Ishikawa (cell line): ENCODE measurements around the gene RSRP1.

Experiments used
- CEBPB ChIP-seq: IDR thresholded peaks from 2 replicates; pipeline ENCODE4 v1.6.1; 2012
- CREB1 ChIP-seq: IDR thresholded peaks from 2 replicates; pipeline ENCODE4 v1.6.1; 2012; ENCODE audit warnings: low read depth
- EGR1 ChIP-seq: IDR thresholded peaks from 2 replicates; pipeline ENCODE4 v1.6.1; 2012
- EP300 ChIP-seq: IDR thresholded peaks from 2 replicates; pipeline ENCODE4 v1.6.1; 2012; ENCODE audit warnings: borderline replicate concordance
- FOXM1 ChIP-seq: IDR thresholded peaks from 2 replicates; pipeline ENCODE4 v1.6.1; 2012; ENCODE audit warnings: low read depth, borderline replicate concordance
- NFIC ChIP-seq: IDR thresholded peaks from 2 replicates; pipeline ENCODE4 v1.6.1; 2012
- RAD21 ChIP-seq: IDR thresholded peaks from 2 replicates; pipeline ENCODE4 v1.6.1; 2012; ENCODE audit warnings: low read depth
- REST ChIP-seq: IDR thresholded peaks from 2 replicates; pipeline ENCODE4 v1.6.1; 2012; ENCODE audit warnings: low read depth, mild to moderate bottlenecking
- TAF1 ChIP-seq: IDR thresholded peaks from 2 replicates; pipeline ENCODE4 v1.6.1; 2012; ENCODE audit warnings: low read depth, mild to moderate bottlenecking
- TCF12 ChIP-seq: IDR thresholded peaks from 2 replicates; pipeline ENCODE4 v1.6.1; 2012; ENCODE audit warnings: low read depth
- TEAD4 ChIP-seq: IDR thresholded peaks from 2 replicates; pipeline ENCODE4 v1.6.1; 2012
- YY1 ChIP-seq: IDR thresholded peaks from 2 replicates; pipeline ENCODE4 v1.6.1; 2012; ENCODE audit warnings: low read depth
- ZBTB7A ChIP-seq: IDR thresholded peaks from 2 replicates; pipeline ENCODE4 v1.6.1; 2012; ENCODE audit warnings: low read depth
- TF ChIP-seq, protein P1 (sequence below): IDR thresholded peaks from 2 replicates; pipeline ENCODE4 v1.6.1; 2012
- TF ChIP-seq, protein P2 (sequence below): IDR thresholded peaks from 2 replicates; pipeline ENCODE4 v1.6.1; 2012

Gene RSRP1

GRCh38 chr1:25199819-25200620 is 47.2 kb downstream of the RSRP1 start:
- TF ChIP-seq ZBTB7A: no peak
- no peak for TF ChIP-seq CEBPB
- TF ChIP-seq TEAD4: no peak
- TF ChIP-seq TCF12: no peak
- TF ChIP-seq RAD21: no peak
- no peak for TF ChIP-seq YY1
- TF ChIP-seq CREB1: no peak
- TF ChIP-seq NFIC: no peak
- TF ChIP-seq, protein P1, sequence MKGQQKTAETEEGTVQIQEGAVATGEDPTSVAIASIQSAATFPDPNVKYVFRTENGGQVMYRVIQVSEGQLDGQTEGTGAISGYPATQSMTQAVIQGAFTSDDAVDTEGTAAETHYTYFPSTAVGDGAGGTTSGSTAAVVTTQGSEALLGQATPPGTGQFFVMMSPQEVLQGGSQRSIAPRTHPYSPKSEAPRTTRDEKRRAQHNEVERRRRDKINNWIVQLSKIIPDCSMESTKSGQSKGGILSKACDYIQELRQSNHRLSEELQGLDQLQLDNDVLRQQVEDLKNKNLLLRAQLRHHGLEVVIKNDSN: no peak
- TF ChIP-seq TAF1: no peak
- TF ChIP-seq EP300: no peak
- TF ChIP-seq, protein P2, sequence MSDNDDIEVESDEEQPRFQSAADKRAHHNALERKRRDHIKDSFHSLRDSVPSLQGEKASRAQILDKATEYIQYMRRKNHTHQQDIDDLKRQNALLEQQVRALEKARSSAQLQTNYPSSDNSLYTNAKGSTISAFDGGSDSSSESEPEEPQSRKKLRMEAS: no peak
- no peak for TF ChIP-seq FOXM1
- no peak for TF ChIP-seq EGR1
- no peak for TF ChIP-seq REST

DNA sequence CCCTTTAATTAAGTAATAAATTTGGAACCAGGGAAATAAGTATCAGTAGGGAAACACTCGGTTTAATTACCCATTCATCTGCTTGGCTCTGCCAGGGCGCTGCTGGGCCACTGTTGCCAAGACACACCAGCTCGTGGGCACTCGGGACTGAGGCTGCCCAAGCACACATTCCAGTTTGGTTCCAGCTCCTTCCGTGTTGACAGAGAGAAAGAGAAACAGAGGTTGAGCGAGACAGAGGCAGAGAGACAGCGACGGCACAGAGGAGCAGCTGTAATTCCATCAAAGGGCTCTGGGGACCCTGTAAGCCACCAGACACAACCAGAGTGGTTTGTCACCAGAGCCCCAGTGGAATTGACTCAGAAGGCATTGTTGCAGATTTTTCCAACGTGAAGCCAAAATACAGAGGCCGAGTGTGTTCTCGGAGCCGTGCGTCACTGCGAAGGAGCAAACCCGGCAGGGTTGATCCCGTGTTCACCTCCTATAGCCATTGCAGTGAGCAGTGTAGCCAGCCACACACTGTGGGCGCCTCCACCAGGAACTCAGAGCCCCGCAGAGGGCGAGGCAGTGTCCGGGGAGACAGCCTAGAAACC is 48.5 kb downstream of the RSRP1 start:
- TF ChIP-seq YY1: no peak
- TF ChIP-seq CEBPB: no peak
- no peak for TF ChIP-seq TEAD4
- no peak for TF ChIP-seq FOXM1
- no peak for TF ChIP-seq RAD21
- no peak for TF ChIP-seq CREB1
- TF ChIP-seq, protein P2: no peak

DNA sequence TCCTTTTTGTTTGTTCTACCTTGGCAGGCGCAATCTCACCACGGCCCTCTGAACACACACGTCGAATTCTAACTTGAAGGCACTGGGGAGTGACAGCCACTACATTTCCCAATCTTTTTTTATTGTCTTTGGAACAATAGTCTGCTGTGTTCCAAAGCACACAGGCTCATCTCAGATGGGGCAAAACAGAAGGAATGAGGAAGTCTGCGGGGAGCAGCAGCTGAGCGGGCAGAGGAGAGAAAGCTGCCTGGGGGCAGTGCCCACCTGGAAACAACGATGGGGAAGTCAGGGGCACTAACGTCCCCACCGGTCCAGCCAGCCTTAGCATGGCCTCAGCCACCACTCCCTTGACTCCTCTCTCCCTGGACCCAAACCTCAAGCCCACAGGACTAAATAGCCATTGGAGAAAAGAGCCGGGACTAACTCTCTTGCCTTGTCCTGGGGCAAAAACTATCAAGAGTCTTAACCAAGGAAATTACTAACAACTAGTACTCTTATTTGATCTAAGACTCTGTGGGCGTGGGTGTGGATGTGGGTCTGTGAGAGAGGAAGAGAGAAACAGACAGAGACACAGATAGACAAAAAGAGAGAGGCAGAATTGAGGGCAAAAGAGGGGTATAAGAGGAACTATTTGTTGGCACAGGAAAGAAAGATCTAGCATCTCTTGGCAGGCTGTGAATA is 49.1 kb downstream of the RSRP1 start:
- TF ChIP-seq REST (no peak), CEBPB (peak; percentile 44; the same call in 1 of the 2 replicates)

DNA sequence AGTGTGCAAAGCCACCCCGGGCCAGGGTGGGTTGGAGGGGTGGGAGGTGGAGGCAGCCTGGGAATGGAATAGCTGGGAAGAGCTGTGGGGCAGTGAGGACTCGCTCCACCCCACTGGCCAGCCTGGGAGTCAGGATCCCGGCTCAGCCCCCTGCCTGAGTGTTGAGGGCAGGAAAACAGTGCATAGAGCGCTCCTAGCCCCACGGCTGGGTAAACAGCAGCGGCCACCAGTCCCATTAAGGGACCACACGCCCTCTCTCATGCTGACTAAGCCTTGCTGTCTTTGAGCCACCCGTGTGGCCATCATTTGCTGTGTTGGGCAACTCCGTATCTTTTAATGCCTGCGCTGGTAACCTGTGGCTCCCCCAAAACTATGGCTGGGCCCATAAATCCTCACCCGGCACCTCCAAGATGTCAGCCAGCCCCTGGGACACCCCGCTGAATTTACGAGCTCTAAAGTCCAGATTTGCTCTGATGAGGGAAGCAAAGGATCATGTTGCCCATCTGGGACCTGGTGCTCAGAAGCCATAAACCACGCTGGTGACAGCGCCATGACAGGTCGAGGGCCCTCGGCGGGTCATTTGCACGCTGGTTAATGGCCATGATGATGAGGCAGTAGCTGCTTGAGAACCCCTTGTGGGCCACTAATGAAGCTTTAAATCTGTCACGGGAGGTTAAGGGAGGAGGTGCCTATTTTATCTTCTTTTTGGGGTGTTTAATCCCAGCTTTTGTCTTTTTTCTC is 49.8 kb downstream of the RSRP1 start:
- TF ChIP-seq, protein P1: no peak
- no peak for TF ChIP-seq TAF1
- no peak for TF ChIP-seq TCF12
- no peak for TF ChIP-seq ZBTB7A
- no peak for TF ChIP-seq CEBPB
- no peak for TF ChIP-seq YY1
- no peak for TF ChIP-seq NFIC
- TF ChIP-seq REST: no peak
- TF ChIP-seq FOXM1: no peak
- no peak for TF ChIP-seq EGR1
- no peak for TF ChIP-seq TEAD4
- TF ChIP-seq CREB1: no peak
- TF ChIP-seq, protein P2: no peak
- no peak for TF ChIP-seq EP300
- TF ChIP-seq RAD21: no peak
